Measurements from ENCODE around the gene P2RY8.

- TF ChIP-seq, protein P1, sequence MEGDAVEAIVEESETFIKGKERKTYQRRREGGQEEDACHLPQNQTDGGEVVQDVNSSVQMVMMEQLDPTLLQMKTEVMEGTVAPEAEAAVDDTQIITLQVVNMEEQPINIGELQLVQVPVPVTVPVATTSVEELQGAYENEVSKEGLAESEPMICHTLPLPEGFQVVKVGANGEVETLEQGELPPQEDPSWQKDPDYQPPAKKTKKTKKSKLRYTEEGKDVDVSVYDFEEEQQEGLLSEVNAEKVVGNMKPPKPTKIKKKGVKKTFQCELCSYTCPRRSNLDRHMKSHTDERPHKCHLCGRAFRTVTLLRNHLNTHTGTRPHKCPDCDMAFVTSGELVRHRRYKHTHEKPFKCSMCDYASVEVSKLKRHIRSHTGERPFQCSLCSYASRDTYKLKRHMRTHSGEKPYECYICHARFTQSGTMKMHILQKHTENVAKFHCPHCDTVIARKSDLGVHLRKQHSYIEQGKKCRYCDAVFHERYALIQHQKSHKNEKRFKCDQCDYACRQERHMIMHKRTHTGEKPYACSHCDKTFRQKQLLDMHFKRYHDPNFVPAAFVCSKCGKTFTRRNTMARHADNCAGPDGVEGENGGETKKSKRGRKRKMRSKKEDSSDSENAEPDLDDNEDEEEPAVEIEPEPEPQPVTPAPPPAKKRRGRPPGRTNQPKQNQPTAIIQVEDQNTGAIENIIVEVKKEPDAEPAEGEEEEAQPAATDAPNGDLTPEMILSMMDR (IDR thresholded peaks at IDR 0.05), result no peak
- no peak for TF ChIP-seq EZH2phosphoT487 (IDR thresholded peaks at IDR 0.05)
These were observed 56.8 kb downstream of the P2RY8 start for GRCh38 chrX:1480082-1480785.

Data from neural progenitor cell (in vitro differentiated cells).